GM06990 (cell line): ENCODE measurements around the gene SMC4.

Experiments
- DNase-seq: peaks from one replicate; pipeline ENCODE4 v3.0.0-alpha.2; 2011; ENCODE audit not compliant: insufficient read length; ENCODE audit errors: extremely low read depth
- H3K27me3 ChIP-seq: replicated peaks from 2 replicates; pipeline ENCODE4 v1.6.0; 2011; ENCODE audit warnings: low read length; ENCODE audit not compliant: control insufficient read depth, insufficient read depth
- H3K36me3 ChIP-seq: 2 replicates; pipeline ENCODE4 v1.5.1; 2011; ENCODE audit warnings: low read length; ENCODE audit not compliant: control insufficient read depth, insufficient read depth
- H3K4me3 ChIP-seq: replicated peaks from 2 replicates; pipeline ENCODE4 v1.5.1; 2011; ENCODE audit warnings: low read depth, mild to moderate bottlenecking, control low read depth, low read length
- CTCF ChIP-seq: IDR thresholded peaks from 2 replicates; pipeline ENCODE4 v1.5.1; 2011; ENCODE audit warnings: low read length, control low read depth, mild to moderate bottlenecking, inconsistent platforms; ENCODE audit not compliant: insufficient read depth, poor library complexity, severe bottlenecking

The SMC4 gene

GRCh38 chr3:160390565-160391138, 8.8 kb upstream of the SMC4 start:
- DNase-seq, result no peak
- Histone ChIP-seq H3K4me3 (no peak overlapping the region), H3K27me3 (no peaks in the 10 kb centered on the region), H3K36me3 (no peaks in the 10 kb centered on the region)
- no peak for TF ChIP-seq CTCF

GRCh38 chr3:160392798-160393197, 6.7 kb upstream of the SMC4 start:
- Histone ChIP-seq H3K36me3 (no peaks in the 10 kb centered on the region), H3K4me3 (no peak overlapping the region), H3K27me3 (no peaks in the 10 kb centered on the region)
- no peak for DNase-seq
- TF ChIP-seq CTCF, result no peak

- no peaks in the 10 kb centered on the region for H3K27me3 ChIP-seq
- H3K36me3 ChIP-seq, result no peaks in the 10 kb centered on the region
- TF ChIP-seq CTCF, result no peak
- H3K4me3 ChIP-seq, result no peak overlapping the region
- DNase-seq, result no peak
Measured at GRCh38 chr3:160393346-160394008, 6.0 kb upstream of the SMC4 start.

GRCh38 chr3:160394009-160394392, 5.4 kb upstream of the SMC4 start:
- no peak for DNase-seq
- Histone ChIP-seq H3K27me3 (no peaks in the 10 kb centered on the region), H3K36me3 (no peaks in the 10 kb centered on the region), H3K4me3 (no peak overlapping the region)
- no peak for TF ChIP-seq CTCF

- H3K36me3 ChIP-seq, result no peaks in the 10 kb centered on the region
- no peak overlapping the region for H3K4me3 ChIP-seq
- TF ChIP-seq CTCF, result no peak
- no peaks in the 10 kb centered on the region for H3K27me3 ChIP-seq
- no peak for DNase-seq
Measured at GRCh38 chr3:160395297-160395696, 4.2 kb upstream of the SMC4 start.

- no peak for TF ChIP-seq CTCF
- H3K27me3 ChIP-seq, result no peaks in the 10 kb centered on the region
- no peak for DNase-seq
- H3K4me3 ChIP-seq, result peak overlapping the region; percentile 95
- H3K36me3 ChIP-seq, result no peaks in the 10 kb centered on the region
Measured at GRCh38 chr3:160398820-160399124, 678 bp upstream of the SMC4 start.
